ENCODE results near the gene PRKG1.

- TF ChIP-seq CTCF (conservative IDR thresholded peaks at IDR 0.05 in 1 of 2, IDR thresholded peaks at IDR 0.05 in 1 of 2; ENCODE audit: extremely low read depth in 1 of 2, insufficient read depth in 1 of 2, low read depth in 1 of 2, low read length in 2 of 2) (no peak), EZH2 (IDR thresholded peaks at IDR 0.05; ENCODE audit: borderline replicate concordance, low read length) (no peak)
These were observed 12.4 kb downstream of the PRKG1 start for GRCh38 chr10:51086710-51087109.
